ENCODE measurements around the gene CCT6B. TPM values are rescaled to one million over a fixed set of nuclear protein-coding genes. Genes with fewer than 3 reads are reported as not detected.
A peak's percentile ranks its signal among the peaks of the same experiment; 100 is the strongest.

Gene CCT6B
- total RNA-seq, 1 donor from 2014 or later = 2.9 TPM

- peak in 1 of 2 donors; percentile 69 for DNase-seq (ENCODE audit: low spot score in 2 of 2)
- FAIRE-seq = no peak
Observed at GRCh38 chr17:34892461-34893249, 68.6 kb downstream of the CCT6B start.

GRCh38 chr17:34886831-34887230 is 74.4 kb downstream of the CCT6B start:
- no peak for DNase-seq (ENCODE audit: low spot score in 2 of 2)
- FAIRE-seq = no peak

GRCh38 chr17:34885076-34885475 is 76.2 kb downstream of the CCT6B start:
- DNase-seq (ENCODE audit: low spot score in 2 of 2) = no peak
- FAIRE-seq = no peak

GRCh38 chr17:34884597-34884996 is 76.7 kb downstream of the CCT6B start:
- DNase-seq (ENCODE audit: low spot score in 2 of 2) (no peak), FAIRE-seq (no peak)

GRCh38 chr17:34883106-34884000 is 77.9 kb downstream of the CCT6B start:
- FAIRE-seq (no peak), DNase-seq (ENCODE audit: low spot score in 2 of 2) (no peak)

GRCh38 chr17:34879146-34879545 is 82.1 kb downstream of the CCT6B start:
- DNase-seq (ENCODE audit: low spot score in 2 of 2) = no peak
- no peak for FAIRE-seq

Other genes starting within 250 kb of the CCT6B start
- gene ZNF830, start 80 bp upstream of the CCT6B start, total RNA-seq = 22.8 TPM
- 26.5 TPM for gene LIG3, start 19.1 kb upstream of the CCT6B start, total RNA-seq
- 5.3 TPM for gene RFFL, start 102.2 kb upstream of the CCT6B start, total RNA-seq
- gene RAD51D, start 158.4 kb upstream of the CCT6B start, total RNA-seq = 9.8 TPM
- gene FNDC8, start 160.2 kb upstream of the CCT6B start, total RNA-seq = not detected
- 19.2 TPM for gene NLE1, start 180.8 kb upstream of the CCT6B start, total RNA-seq
- under 0.01 TPM for gene UNC45B, start 186.4 kb upstream of the CCT6B start, total RNA-seq
- not detected for gene SLC35G3, start 232.9 kb upstream of the CCT6B start, total RNA-seq